ENCODE measurements around the gene ME1.

Gene ME1

DNA sequence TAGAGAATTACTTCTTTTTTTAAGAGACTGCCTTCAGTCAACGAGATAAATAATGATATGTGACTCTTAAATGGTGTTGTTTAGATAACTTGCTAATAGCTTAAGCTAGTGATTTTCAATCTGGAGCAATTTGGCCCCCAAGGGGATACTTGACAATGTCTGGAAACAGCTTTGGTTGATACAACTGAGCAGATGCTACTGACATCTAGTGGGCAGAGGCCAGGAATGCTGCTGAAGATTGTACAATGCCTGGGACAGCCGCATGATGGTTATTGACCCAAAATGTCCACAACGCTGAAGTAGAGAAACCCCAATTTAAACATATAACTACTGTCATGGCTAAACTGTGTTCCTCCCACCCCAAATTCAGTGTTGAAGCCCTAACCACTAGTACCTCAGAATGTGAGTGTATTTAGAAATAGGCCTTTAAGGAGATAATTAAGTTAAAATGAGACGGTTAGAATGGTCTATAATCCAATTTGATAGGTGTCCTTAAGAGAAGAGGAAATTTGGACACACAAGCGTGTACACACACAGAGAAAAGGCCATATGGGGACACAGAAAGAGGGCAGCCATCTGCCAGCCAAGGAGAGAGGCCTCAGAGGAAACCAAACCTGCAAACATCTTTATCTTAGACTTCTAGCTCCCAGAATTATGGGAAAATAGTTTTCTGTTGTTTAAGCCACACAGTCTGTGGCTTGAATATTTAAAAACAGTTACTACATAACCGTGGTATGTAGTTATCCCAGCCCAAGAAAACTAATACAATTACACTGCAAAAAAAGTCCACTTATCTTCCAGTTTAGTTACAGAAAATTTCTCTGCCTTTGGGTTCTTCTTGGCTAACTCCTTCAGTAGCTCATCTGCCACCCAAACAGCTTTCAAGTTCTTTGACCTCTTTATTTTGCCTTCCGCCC lies 215.5 kb downstream of the ME1 start:
- in situ Hi-C loops (cut with MboI; ENCODE audit: low sequenced_read_pairs, unreplicated experiment): loop anchor here (25.0 kb wide), 1 partner anchor 953 kb away; no protein-coding TSS in a partner anchor
- TF ChIP-seq, protein P1, sequence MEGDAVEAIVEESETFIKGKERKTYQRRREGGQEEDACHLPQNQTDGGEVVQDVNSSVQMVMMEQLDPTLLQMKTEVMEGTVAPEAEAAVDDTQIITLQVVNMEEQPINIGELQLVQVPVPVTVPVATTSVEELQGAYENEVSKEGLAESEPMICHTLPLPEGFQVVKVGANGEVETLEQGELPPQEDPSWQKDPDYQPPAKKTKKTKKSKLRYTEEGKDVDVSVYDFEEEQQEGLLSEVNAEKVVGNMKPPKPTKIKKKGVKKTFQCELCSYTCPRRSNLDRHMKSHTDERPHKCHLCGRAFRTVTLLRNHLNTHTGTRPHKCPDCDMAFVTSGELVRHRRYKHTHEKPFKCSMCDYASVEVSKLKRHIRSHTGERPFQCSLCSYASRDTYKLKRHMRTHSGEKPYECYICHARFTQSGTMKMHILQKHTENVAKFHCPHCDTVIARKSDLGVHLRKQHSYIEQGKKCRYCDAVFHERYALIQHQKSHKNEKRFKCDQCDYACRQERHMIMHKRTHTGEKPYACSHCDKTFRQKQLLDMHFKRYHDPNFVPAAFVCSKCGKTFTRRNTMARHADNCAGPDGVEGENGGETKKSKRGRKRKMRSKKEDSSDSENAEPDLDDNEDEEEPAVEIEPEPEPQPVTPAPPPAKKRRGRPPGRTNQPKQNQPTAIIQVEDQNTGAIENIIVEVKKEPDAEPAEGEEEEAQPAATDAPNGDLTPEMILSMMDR (IDR thresholded peaks at IDR 0.05; ENCODE audit: borderline replicate concordance, control extremely low read depth, extremely low read depth, insufficient read depth, missing control alignments): peak; percentile 81
- DNase-seq (ENCODE audit: low spot score): peak; percentile 40

DNA sequence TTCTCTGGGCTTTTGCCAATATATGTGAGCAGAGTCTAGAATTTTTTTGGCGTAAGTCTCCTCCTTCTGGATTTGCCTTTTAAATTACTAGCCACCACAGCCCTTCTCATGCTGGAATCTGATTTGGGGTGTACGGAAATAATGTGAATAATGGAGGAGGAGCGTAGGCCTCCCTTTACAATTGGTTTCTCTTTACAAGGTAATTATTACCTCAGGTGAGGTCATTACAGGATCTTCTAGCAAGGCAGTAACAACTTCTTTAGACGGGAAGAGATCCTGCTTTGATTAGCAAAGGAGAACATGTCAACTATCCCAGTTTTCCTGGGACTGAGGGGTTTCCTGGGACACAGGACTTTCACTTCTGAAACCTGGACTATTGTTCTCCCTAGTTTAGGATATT lies 228.8 kb downstream of the ME1 start:
- TF ChIP-seq, protein P1 (IDR thresholded peaks at IDR 0.05; ENCODE audit: borderline replicate concordance, control extremely low read depth, extremely low read depth, insufficient read depth, missing control alignments): no peak
- in situ Hi-C loops (cut with MboI; ENCODE audit: low sequenced_read_pairs, unreplicated experiment): loop anchor here (25.0 kb wide), 1 partner anchor 940 kb away; no protein-coding TSS in a partner anchor
- DNase-seq (ENCODE audit: low spot score): no peak

DNA sequence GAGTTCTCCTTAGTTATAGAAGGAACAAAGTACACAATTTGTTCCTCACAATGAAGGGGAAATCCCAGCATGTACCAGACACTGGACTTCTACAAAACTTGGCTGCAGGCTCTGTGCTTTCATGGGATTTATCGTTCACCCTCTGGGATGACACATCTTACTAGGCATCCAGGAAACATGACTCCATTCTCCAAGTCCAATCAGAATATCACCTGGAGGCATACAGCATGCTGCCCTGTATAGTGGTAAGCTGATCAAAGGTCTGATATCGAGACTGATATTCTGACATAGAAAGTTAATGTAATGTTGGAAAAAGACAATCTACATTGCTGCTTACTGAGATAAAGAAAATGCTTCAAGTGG lies 231.0 kb downstream of the ME1 start:
- TF ChIP-seq, protein P1 (IDR thresholded peaks at IDR 0.05; ENCODE audit: borderline replicate concordance, control extremely low read depth, extremely low read depth, insufficient read depth, missing control alignments): no peak
- no peak for DNase-seq (ENCODE audit: low spot score)
- in situ Hi-C loops (cut with MboI; ENCODE audit: low sequenced_read_pairs, unreplicated experiment): loop anchor here (25.0 kb wide), 1 partner anchor 938 kb away; no protein-coding TSS in a partner anchor

DNA sequence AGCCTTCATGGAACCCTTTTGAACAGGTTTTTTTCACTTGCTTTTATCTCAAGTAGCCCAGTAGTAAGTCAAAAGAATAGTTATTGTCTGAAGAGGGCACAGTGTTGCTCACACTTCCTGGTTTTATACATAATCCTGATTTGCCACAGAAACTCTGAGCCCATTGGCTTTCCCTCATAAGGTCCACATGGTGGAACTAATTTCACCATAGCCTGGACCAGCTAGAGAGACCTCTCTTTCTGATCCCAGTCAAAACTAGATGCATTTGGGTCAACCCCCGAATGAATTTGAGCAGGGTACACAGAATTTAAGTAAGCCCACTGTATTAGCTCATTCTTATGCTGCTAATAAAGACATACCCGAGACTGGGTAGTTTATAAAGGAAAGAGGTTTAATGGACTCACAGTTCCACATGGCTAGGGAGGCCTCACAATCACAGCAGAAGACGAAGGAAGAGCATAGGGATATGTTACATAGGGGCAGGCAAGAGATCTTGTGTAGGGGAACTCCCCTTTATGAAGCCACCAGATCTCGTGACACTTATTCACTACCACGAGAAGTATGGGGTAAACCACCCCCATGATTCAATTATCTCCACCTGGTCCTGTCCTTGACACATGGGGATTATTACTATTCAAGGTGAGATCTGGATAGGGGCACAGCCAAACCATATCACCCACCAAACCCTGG lies 231.5 kb downstream of the ME1 start:
- DNase-seq (ENCODE audit: low spot score): no peak
- TF ChIP-seq, protein P1 (IDR thresholded peaks at IDR 0.05; ENCODE audit: borderline replicate concordance, control extremely low read depth, extremely low read depth, insufficient read depth, missing control alignments): no peak
- in situ Hi-C loops (cut with MboI; ENCODE audit: low sequenced_read_pairs, unreplicated experiment): no loop called here

DNA sequence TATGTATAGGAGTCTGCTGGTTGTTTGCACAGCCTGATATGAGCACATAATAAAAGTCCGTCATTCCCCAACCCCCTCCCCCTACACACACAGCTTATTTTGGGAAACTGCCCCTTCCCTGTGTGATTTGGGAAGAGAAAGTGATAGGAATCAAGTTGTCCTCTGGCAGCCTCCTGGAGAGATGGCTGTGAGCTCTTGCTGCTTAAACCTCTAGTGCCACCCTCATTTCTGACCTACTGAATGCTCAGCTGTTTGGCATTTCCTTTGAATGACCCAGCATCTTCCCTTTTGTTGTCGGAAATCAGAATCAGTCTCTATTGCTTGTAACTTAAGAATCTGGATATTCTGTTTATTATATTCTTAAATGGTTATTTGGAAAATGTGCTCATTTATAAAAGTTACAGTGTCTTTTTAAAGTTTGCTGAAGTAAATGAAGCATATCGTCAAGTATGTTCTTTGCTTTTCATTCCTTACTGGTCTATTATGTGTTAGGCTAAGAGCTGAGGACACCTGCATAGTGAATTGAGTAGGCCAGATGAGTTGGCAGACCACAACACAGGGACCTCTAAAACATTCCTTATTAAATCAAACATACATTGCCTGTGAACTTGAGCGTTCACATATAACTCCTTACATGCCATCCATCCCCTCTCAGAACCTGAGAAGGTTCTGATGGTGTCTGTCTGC lies 232.2 kb downstream of the ME1 start:
- TF ChIP-seq, protein P1 (IDR thresholded peaks at IDR 0.05; ENCODE audit: borderline replicate concordance, control extremely low read depth, extremely low read depth, insufficient read depth, missing control alignments): no peak
- in situ Hi-C loops (cut with MboI; ENCODE audit: low sequenced_read_pairs, unreplicated experiment): no loop called here
- no peak for DNase-seq (ENCODE audit: low spot score)
